Measurements from ENCODE around the gene KCNK3. TPM values are rescaled to one million over a fixed set of nuclear protein-coding genes. Genes with fewer than 3 reads are reported as not detected.

Gene KCNK3
- total RNA-seq, 1 donor from 2014 or later = 21.7 TPM

- no peak for TF ChIP-seq CTCF (IDR thresholded peaks at IDR 0.05; ENCODE audit: partially characterized antibody, unreplicated experiment)
- DNase-seq = no peak
- Mint-ChIP-seq H3K27ac (ENCODE audit: unreplicated experiment) (peak overlapping the region; percentile 4), H3K4me1 (ENCODE audit: low read depth, unreplicated experiment) (peaks cover 12% of the 10 kb centered on the region), H3K9me3 (ENCODE audit: unreplicated experiment) (peaks cover 1% of the 10 kb centered on the region), H3K27me3 (ENCODE audit: unreplicated experiment) (peaks cover 5% of the 10 kb centered on the region), H3K4me3 (ENCODE audit: unreplicated experiment) (no peak overlapping the region), H3K36me3 (ENCODE audit: unreplicated experiment) (no peaks in the 10 kb centered on the region)
Measured at GRCh38 chr2:26772064-26773001, 79.8 kb downstream of the KCNK3 start.

DNA sequence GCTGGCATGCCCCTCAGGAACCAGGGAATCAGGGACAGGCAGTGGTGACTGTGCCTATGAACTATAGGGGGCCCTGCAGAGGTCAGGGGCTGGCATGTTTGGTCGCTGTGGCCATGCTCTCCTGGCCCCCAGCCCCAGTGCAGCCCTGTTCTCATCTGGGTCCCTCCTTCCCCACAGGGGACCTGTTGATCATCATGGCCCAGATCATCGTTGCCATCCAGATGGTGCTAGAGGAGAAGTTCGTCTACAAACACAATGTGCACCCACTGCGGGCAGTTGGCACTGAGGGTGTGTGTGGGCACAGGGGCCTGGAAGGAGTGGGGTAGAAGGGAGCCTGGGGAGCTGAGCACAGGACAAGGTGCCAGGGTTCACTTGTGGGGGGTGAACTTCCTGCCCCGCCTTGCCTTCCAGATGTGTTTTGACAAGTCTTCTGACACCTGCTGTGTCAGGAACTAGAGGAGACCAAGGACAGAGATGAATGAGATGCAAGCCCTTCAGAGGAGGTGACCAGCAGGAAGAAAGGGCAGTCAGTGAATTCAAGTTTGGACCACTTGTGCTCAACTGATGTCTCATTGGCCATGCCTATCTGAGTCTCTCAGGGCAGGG, 83.8 kb downstream of the KCNK3 start:
- H3K27me3 Mint-ChIP-seq (ENCODE audit: unreplicated experiment) = peaks cover 4% of the 10 kb centered on the region
- H3K9me3 Mint-ChIP-seq (ENCODE audit: unreplicated experiment) = peaks cover 1% of the 10 kb centered on the region
- no peak overlapping the region for H3K4me3 Mint-ChIP-seq (ENCODE audit: unreplicated experiment)
- no peaks in the 10 kb centered on the region for H3K36me3 Mint-ChIP-seq (ENCODE audit: unreplicated experiment)
- no peak for TF ChIP-seq CTCF (IDR thresholded peaks at IDR 0.05; ENCODE audit: partially characterized antibody, unreplicated experiment)
- no peak for DNase-seq
- peaks cover 12% of the 10 kb centered on the region for H3K4me1 Mint-ChIP-seq (ENCODE audit: low read depth, unreplicated experiment)
- H3K27ac Mint-ChIP-seq (ENCODE audit: unreplicated experiment) = no peak overlapping the region

DNA sequence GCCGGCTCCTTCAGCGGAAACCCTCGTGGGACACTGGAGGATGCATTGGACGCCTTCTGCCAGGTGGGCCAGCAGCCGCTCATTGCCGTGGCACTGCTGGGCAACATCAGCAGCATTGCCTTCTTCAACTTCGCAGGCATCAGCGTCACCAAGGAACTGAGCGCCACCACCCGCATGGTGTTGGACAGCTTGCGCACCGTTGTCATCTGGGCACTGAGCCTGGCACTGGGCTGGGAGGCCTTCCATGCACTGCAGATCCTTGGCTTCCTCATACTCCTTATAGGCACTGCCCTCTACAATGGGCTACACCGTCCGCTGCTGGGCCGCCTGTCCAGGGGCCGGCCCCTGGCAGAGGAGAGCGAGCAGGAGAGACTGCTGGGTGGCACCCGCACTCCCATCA, 85.6 kb downstream of the KCNK3 start:
- Mint-ChIP-seq H3K9me3 (ENCODE audit: unreplicated experiment) (peaks cover 1% of the 10 kb centered on the region), H3K4me1 (ENCODE audit: low read depth, unreplicated experiment) (no peaks in the 10 kb centered on the region), H3K4me3 (ENCODE audit: unreplicated experiment) (no peak overlapping the region), H3K36me3 (ENCODE audit: unreplicated experiment) (no peaks in the 10 kb centered on the region), H3K27me3 (ENCODE audit: unreplicated experiment) (no peaks in the 10 kb centered on the region), H3K27ac (ENCODE audit: unreplicated experiment) (no peak overlapping the region)
- no peak for TF ChIP-seq CTCF (IDR thresholded peaks at IDR 0.05; ENCODE audit: partially characterized antibody, unreplicated experiment)
- DNase-seq = no peak

DNA sequence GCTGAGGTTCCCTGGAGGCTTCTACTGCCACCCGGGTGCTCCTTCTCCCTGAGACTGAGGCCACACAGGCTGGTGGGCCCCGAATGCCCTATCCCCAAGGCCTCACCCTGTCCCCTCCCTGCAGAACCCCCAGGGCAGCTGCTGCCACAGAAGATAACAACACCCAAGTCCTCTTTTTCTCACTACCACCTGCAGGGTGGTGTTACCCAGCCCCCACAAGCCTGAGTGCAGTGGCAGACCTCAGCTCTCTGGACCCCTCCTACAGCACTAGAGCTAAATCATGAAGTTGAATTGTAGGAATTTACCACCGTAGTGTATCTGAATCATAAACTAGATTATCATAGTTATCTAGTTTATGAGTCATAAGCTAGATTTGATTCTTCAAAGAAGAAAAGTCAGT, 86.0 kb downstream of the KCNK3 start:
- Mint-ChIP-seq H3K27ac (ENCODE audit: unreplicated experiment) (no peak overlapping the region), H3K9me3 (ENCODE audit: unreplicated experiment) (peaks cover 1% of the 10 kb centered on the region), H3K36me3 (ENCODE audit: unreplicated experiment) (no peaks in the 10 kb centered on the region), H3K4me3 (ENCODE audit: unreplicated experiment) (no peak overlapping the region), H3K27me3 (ENCODE audit: unreplicated experiment) (no peaks in the 10 kb centered on the region), H3K4me1 (ENCODE audit: low read depth, unreplicated experiment) (no peaks in the 10 kb centered on the region)
- no peak for TF ChIP-seq CTCF (IDR thresholded peaks at IDR 0.05; ENCODE audit: partially characterized antibody, unreplicated experiment)
- DNase-seq = no peak
